Esophagus muscularis mucosa (tissue), 4 donors: ENCODE measurements around the gene TMEM229B. TPM values are rescaled to one million over a fixed set of nuclear protein-coding genes. Genes with fewer than 3 reads are reported as not detected.

ENCODE experiments used
- DNase-seq: peaks from one replicate; pipeline ENCODE4 v3.0.0-alpha.2; 2017; ENCODE audit errors: extremely low spot score
- H3K27ac ChIP-seq, 4 donors: fragments of 200-600 bp; sonication (generic); replicated peaks in 1 of 4; 1 replicate in 3 of 4; 2 replicates in 1 of 4; pipeline ENCODE4 v1.5.1; 2016 to 2019; ENCODE audit warnings: mild to moderate bottlenecking in 1 of 4
- H3K27me3 ChIP-seq, 4 donors: fragments of 200-600 bp; sonication (generic); one replicate each; pipeline versions ENCODE4 v1.5.1 to v1.6.0; 2016 to 2019
- H3K36me3 ChIP-seq, 4 donors: fragments of 200-600 bp; sonication (generic); one replicate each; pipeline ENCODE4 v1.5.1; 2016 to 2019
- H3K4me1 ChIP-seq, 4 donors: fragments of 200-600 bp; sonication (generic); one replicate each; pipeline ENCODE4 v1.5.1; 2016 to 2019
- H3K4me3 ChIP-seq, 4 donors: fragments of 200-600 bp; sonication (generic); 1 replicate in 2 of 4; 2 replicates in 2 of 4; pipeline ENCODE4 v1.5.1; 2016 to 2019; ENCODE audit warnings: mild to moderate bottlenecking in 4 of 4, moderate library complexity in 1 of 4
- H3K9me3 ChIP-seq, 4 donors: fragments of 200-600 bp; sonication (generic); 1 replicate in 3 of 4; 2 replicates in 1 of 4; pipeline ENCODE4 v1.5.1; 2016 to 2019
- EP300 ChIP-seq: sonication (generic); formaldehyde crosslinking; IDR thresholded peaks from one replicate; pipeline ENCODE4 v1.6.1; 2017; ENCODE audit warnings: antibody characterized with exemption
- POLR2A ChIP-seq: fragments of 450-650 bp; IDR thresholded peaks from one replicate; pipeline ENCODE4 v1.6.1; 2017; ENCODE audit warnings: antibody characterized with exemption, moderate library complexity, mild to moderate bottlenecking, low read depth
- POLR2AphosphoS5 ChIP-seq, 2 donors: sonication (generic); formaldehyde crosslinking; IDR thresholded peaks; one replicate each; pipeline ENCODE4 v1.6.1; 2017; ENCODE audit warnings: antibody characterized with exemption in 2 of 2
- WGBS: methylation state at CpG from one replicate; pipeline ENCODE4 v1.1.5; 2018; 5-methylcytosine and 5-hydroxymethylcytosine counted together
- intact Hi-C: fragments of 100-400 bp; cut with DNase I; formaldehyde crosslinking; loops from one replicate; pipeline ENCODE4 v1.15.1; 2023
- total RNA-seq, 4 donors: library from RNA; depleted of rRNA; stranded (reverse); fragments of >200 nt; gene quantifications; one replicate each; pipeline versions ENCODE4 v1.1.0 to v1.2.1, GENCODE V29; 2016
- TF ChIP-seq, protein P1 (sequence below), 3 experiments: fragments of 200-600 bp in 2 of 3; fragments of 450-650 bp in 1 of 3; sonication (generic) in 2 of 3; IDR thresholded peaks; one replicate each; pipeline ENCODE4 v1.5.1; 2017 to 2019; ENCODE audit warnings: antibody characterized with exemption in 3 of 3, mild to moderate bottlenecking in 2 of 3, moderate library complexity in 1 of 3

The TMEM229B gene
- total RNA-seq, 4 donors from 2014 or later: 2.0 to 4.2 (median 3.4) TPM

DNA sequence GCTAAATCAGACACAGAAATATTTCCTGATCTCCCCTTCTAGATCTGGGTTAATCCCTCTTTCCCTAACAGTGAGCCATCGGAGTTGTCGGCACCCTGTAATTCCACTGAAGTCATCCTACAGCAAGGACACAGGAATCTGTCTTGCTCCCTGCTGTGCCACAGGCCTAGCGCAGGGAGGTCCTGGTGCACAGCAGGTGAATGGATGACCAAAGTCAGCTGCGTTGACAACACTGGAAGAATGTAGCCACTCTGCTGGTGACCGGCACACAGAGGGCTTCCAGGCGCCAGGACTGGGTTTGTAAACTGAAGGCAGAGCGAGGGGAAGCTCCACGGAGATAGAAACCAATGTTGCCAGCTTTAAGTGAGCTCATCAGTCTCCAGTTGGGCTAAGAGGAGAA, 23.6 kb downstream of the TMEM229B start:
- TF ChIP-seq POLR2A (no peak), EP300 (no peak), POLR2AphosphoS5 (IDR thresholded peaks at IDR 0.05) (no peak)
- TF ChIP-seq, protein P1, sequence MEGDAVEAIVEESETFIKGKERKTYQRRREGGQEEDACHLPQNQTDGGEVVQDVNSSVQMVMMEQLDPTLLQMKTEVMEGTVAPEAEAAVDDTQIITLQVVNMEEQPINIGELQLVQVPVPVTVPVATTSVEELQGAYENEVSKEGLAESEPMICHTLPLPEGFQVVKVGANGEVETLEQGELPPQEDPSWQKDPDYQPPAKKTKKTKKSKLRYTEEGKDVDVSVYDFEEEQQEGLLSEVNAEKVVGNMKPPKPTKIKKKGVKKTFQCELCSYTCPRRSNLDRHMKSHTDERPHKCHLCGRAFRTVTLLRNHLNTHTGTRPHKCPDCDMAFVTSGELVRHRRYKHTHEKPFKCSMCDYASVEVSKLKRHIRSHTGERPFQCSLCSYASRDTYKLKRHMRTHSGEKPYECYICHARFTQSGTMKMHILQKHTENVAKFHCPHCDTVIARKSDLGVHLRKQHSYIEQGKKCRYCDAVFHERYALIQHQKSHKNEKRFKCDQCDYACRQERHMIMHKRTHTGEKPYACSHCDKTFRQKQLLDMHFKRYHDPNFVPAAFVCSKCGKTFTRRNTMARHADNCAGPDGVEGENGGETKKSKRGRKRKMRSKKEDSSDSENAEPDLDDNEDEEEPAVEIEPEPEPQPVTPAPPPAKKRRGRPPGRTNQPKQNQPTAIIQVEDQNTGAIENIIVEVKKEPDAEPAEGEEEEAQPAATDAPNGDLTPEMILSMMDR (IDR thresholded peaks at IDR 0.05): no peak
- intact Hi-C loops: no loop called here
- Histone ChIP-seq H3K27me3 (no peaks in the 10 kb centered on the region), H3K4me1 (no peaks in the 10 kb centered on the region), H3K27ac (no peak overlapping the region), H3K36me3 (no peaks in the 10 kb centered on the region), H3K4me3 (no peak overlapping the region), H3K9me3 (no peaks in the 10 kb centered on the region)
- WGBS: 69% methylated on average over 8 of the region's 8 CpGs
- no peak for DNase-seq

DNA sequence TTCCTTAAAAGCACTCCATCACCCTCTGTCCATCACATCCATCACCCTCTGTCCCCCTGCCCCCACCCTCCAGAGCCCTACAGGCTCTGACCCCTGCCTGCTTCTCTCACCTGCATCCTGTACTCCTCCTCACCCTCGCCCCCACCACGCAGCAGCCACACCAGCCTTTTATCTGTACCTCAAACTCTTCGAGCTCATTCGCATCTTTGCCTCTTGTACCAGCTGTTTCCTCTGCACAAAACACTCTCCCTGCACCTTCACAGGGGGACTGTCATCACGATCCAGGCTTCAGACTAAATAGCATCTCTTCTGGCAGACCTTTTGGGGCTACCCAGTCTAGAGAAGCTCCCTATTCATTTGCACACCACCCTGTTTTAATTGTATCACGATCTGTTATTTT, 24.1 kb downstream of the TMEM229B start:
- H3K27me3 ChIP-seq: no peaks in the 10 kb centered on the region
- H3K27ac ChIP-seq: no peak overlapping the region
- intact Hi-C loops: no loop called here
- no peaks in the 10 kb centered on the region for H3K36me3 ChIP-seq
- H3K4me1 ChIP-seq: no peaks in the 10 kb centered on the region
- WGBS: 55% methylated on average over 6 of the region's 6 CpGs
- TF ChIP-seq POLR2A: no peak
- TF ChIP-seq, protein P1 (IDR thresholded peaks at IDR 0.05): no peak
- no peak for TF ChIP-seq POLR2AphosphoS5 (IDR thresholded peaks at IDR 0.05)
- TF ChIP-seq EP300: no peak
- no peak overlapping the region for H3K4me3 ChIP-seq
- H3K9me3 ChIP-seq: no peaks in the 10 kb centered on the region
- DNase-seq: no peak

DNA sequence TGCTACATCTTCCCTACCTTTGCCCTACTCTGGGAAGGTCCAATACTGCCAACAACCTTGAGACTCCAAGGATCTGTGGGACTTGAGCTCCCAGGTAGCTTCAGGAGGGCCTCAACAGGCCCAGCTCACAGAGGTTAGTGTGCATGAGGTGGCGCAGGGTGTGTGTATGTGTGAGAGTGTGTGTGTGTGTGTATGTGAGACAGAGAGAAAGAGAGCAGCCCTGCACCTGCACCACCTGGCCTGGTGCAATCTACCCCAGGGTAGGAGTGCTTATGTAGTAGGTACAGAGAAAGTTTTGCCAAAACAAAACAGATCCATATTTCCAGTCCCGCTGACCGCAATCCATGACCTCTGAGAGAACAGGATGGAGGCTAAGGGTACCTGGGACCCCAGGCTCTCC, 24.6 kb downstream of the TMEM229B start:
- no peak overlapping the region for H3K4me3 ChIP-seq
- no peaks in the 10 kb centered on the region for H3K27me3 ChIP-seq
- no peak overlapping the region for H3K27ac ChIP-seq
- no peaks in the 10 kb centered on the region for H3K36me3 ChIP-seq
- DNase-seq: no peak
- H3K9me3 ChIP-seq: no peaks in the 10 kb centered on the region
- H3K4me1 ChIP-seq: no peaks in the 10 kb centered on the region
- 93% methylated on average over 3 of the region's 3 CpGs for WGBS
- intact Hi-C loops: no loop called here
- TF ChIP-seq, protein P1 (IDR thresholded peaks at IDR 0.05): no peak
- no peak for TF ChIP-seq POLR2A
- TF ChIP-seq EP300: no peak
- TF ChIP-seq POLR2AphosphoS5 (IDR thresholded peaks at IDR 0.05): no peak

DNA sequence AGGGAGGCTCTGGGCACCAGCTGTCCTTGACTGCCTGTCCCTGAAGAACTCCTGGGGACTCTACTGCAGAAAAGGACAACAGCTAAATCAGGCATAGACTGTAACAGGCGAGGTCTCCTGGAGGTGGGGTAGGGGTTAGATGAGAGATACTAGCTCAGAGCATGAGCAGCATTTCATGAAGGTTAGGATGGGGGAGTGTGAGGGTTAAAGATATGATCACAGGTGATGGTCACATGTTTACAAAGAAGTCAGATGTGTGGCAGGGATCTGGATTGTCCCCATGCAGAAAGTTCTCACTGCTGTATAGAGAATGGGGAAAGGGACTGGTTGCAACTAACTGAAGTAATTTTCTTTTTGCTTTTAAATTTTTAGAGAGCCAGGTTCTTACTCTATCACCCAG, 26.5 kb downstream of the TMEM229B start:
- H3K27ac ChIP-seq: no peak overlapping the region
- no peaks in the 10 kb centered on the region for H3K36me3 ChIP-seq
- DNase-seq: no peak
- no peak overlapping the region for H3K4me3 ChIP-seq
- H3K4me1 ChIP-seq: peaks cover 0 to 3% (median 0%) of the 10 kb centered on the region in 4 donors
- H3K9me3 ChIP-seq: no peaks in the 10 kb centered on the region
- H3K27me3 ChIP-seq: no peaks in the 10 kb centered on the region
- WGBS: 89% methylated on average over 1 of the region's 1 CpG
- intact Hi-C loops: no loop called here
- no peak for TF ChIP-seq EP300
- TF ChIP-seq, protein P1 (IDR thresholded peaks at IDR 0.05): no peak

DNA sequence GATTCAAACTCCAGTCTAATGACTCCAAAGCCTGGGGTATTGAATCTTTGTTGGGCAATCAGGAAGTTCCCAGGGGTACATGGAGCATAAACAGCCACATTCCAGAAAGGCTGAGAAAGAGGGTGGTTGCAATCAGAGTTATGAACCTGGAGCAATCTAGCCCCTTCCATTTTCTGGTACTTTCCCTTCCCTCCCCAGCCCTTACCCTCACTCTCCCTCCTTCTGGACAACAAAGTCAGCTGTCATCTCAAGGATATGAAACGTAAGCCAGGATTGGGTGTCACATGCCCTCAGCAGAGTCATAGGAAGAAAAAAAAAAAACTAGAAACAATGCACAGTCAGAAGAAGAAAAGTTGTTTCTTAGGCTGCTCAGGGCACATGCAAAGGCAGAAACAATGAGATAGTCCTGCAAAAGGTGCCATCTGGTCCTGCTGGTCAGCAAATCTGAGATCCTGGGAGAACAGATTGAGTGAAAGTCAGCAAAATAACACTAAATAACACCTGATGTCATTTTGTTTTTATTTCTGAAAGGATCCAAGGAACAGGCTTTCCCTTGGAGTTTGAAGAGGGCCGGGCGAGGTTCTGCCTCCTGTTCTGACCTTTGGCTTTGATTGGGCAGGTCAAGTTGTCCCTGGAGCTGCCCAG, 27.1 kb downstream of the TMEM229B start:
- H3K4me3 ChIP-seq: no peak overlapping the region
- H3K9me3 ChIP-seq: no peaks in the 10 kb centered on the region
- no peak for TF ChIP-seq EP300
- WGBS: 61% methylated on average over 3 of the region's 3 CpGs
- peaks cover 0 to 3% (median 0%) of the 10 kb centered on the region in 4 donors for H3K4me1 ChIP-seq
- H3K27me3 ChIP-seq: no peaks in the 10 kb centered on the region
- H3K27ac ChIP-seq: no peak overlapping the region
- H3K36me3 ChIP-seq: no peaks in the 10 kb centered on the region
- intact Hi-C loops: no loop called here
- DNase-seq: no peak
